Stimulated activated CD4-positive, alpha-beta T cell treated with anti-CD3 and anti-CD28 coated beads, Interleukin-4, amount 100 ng/mL, for 24 hours (primary cell): Measurements from ENCODE around the gene C2orf15.
A peak's percentile ranks its signal among the peaks of the same experiment; 100 is the strongest.
"Not testable (repeated sequence)": the region's sequence is repeated elsewhere in the genome, so short reads cannot be mapped to it uniquely, and the experiment has no call there.

Experiments
- DNase-seq: peaks from one replicate; pipeline ENCODE4 v3.0.0-alpha.2; 2020

C2orf15 gene

DNA sequence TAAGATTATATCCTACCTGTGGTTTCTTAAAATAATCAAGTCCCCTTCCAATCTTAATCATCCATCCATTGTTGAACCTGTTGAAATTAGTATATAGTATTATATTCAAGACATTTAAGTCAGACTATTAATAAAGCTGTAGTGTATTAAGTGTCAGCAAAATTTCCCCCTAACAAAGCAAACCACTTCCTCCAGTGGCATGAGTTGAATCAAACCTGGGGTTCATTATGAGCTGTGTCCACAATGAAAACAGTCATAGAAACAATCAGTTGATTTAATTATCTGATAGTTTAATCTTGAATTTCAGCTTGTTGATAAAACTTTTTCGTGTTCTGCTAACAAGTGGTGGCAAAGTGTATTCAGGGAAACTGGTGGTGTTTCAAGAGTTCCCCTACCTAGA is 28.0 kb downstream of the C2orf15 start:
- no peak for DNase-seq

DNA sequence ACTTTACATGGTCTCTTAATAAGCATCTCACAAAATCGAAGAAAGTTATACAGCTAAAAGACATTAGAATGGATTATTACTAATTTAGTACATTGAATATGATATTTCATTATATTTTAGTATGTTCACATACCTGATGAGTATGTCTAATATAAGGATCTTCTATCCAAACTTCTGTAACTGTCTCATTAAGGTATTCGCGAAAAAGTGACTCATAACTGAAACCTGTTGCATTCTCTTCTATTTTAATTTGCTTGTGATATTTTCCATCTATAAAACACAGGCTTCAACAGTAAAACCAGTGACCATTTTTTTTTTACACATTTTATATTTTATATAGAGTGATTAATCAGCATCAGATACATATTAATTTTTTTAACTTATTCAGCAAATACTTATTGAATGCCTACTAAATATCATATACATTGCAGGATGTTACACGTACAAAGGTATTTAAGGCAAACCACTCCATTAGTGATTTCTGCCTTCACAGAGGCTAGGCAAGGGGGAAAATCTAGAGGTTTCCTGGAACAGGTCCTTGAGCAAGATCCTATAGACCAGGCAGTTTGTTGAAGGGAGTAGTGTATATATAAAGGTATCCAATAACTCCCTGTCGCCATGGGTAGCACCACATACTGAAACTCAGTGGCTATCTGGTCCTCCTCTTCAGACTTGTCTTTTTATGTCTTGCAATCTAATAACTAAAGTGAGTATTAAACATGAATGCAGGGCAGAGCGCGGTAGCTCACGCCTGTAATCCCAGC is 30.1 kb downstream of the C2orf15 start:
- no peak for DNase-seq

DNA sequence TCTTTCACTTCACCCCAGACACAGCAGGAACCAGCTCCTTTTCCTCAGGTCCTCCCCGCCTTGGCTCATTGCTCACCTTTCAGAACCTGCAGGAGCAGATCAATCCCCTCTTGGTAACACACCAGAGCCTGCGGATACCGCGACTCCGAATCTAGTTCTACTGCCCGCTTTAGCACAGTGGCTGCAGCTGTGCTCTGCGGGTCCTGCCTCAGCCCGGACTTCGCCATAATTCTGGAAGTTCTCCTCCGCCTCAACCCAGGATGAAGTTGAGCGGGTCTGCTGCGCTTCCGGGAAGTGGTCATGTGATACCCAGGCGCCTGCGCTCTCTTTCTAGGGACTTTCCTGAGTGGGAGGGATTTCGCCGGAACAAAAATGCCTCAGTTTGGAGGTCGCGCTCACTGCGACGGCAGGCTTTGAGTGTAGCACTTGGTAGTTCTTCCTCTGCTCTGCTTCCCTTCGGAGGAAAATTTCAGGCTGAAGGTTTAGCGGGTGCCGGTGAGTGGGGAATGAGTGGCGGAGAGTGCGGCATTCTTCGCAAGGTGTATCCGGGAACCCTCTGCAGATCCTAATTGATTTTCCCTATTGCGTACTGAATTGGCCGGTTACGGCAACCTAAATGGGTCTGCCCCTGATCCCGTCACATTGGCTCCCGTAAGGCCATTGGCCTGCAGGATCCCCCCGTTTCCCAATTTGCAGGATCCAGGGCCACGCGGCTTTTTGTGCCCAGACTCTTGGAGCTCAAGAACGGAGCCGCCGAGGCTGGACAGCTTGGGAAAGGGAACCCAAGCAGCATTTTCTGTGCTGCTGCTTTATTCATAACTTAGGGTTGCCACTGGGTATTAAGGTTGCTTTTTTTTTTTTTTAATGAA is 39.5 kb downstream of the C2orf15 start, which contains the start of the genes MITD1 and MRPL30:
MITD1 (minus strand) TSS at position 304 of the 869 bp plus-strand sequence; CDS start at position 227, 77 bp downstream.
MRPL30 (plus strand) TSS at position 430 of the 869 bp plus-strand sequence. CDS start 5,020 bp downstream, outside the sequence.
- peak; percentile 91 for DNase-seq

DNA sequence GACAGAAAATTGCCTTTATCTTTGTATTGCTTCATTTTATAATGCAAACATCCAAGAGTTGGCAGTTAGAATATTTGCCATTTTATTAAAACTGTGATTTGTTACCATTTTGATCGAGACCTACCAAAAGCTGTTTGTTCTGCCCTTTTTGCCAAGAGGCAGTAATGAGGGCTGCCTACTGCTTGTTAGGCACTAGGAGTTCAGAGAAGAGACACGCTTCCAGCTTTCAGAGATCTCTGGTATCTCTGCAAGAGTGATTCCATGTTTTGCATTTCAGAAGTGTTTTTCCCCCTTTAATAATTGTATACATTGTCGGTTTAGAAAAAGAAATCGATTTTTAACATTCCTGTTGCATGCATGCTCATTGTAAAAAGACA is 40.1 kb downstream of the C2orf15 start:
- DNase-seq, result no peak

DNA sequence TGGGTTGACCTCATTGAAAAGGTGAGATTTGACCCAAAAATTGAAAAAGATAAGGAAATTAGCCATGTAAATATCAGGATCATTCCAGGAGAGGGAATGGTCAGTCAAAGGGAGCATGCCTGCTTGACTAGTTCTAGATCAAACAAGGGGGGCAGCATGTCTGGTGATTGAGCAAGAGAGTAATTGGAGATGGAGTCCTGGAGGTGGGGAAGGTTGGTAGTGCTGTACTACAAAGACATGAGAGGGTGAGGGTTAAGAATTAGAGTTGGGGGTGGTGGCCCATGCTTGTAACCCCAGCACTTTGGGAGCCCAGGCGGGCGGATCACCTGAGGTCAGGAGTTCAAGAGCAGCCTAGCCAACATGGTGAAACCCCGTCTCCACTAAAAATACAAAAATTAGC is 41.5 kb downstream of the C2orf15 start:
- DNase-seq, result no peak

DNA sequence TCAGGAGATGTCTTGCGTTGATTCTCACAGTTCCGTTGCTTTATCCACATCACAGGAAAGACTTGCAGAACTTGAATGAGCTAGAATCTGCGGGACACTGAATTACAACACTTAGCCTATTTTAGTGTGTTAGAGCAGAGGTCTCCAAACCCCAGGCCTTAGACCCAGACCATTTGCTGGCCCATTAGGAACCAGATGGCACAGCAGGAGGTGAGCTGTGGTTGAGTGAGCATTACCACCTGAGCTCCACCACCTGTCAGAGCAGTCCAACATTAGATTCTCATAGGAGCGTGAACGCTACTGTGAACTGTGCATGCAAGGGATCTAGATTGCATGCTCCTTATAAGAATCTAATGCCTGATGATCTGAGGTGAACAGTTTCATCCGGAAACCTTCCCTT is 43.3 kb downstream of the C2orf15 start:
- no peak for DNase-seq

DNA sequence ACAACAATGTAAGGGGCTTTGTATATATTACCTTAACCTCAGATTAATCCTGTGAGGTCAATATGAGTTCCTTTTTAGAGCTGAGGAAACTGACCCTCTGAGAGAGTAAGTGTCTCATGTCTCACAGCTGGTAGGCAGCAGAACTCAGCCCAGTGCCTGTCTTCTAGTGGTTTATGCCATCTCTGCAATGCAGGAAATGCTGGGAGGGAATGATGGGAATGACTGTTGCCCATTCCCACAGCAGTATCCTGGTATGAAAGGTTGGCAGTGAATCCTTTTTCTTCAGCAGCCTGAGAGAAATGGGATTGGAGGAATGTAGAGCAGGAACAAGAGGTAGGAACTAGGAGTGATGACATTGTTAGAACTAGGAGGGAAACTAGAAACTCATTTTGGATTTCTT is 45.5 kb downstream of the C2orf15 start:
- DNase-seq, result no peak

DNA sequence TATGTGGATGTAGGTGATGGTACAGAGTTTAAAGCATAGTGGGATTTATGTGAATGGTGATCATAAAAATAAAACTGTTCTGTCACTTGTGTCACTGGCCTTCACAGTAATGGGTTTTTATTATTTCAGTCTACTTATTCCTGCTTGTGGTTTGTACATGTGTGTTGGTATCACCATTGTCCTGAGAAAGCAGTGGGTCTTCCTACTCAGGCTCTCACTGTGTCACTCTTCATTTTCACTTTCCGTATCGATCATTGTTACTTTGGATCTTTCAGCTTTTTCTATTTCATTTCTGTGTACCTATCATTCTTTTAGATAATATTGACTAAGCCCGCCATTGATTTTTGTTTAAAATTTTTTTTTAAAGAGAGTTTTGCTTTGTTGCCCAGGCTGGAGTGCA is 46.9 kb downstream of the C2orf15 start:
- DNase-seq, result no peak

DNA sequence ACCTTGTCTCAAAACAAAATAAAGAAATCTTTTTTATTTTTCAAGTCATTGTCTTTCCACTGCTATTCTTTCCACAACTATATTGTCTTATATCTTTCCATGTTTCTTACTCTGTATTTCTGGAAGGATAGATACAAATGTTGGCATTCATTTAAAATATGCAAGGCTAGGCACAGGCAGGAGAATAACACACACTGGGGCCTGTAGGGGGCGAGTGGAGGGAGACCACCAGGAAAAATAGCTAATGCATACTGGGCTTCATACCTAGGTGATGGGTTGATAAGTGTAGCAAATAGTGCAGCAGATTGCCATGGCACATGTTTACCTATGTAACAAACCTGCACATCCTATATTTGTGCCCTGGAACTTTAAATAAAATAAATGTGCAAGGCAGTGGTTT is 49.0 kb downstream of the C2orf15 start:
- DNase-seq, result no peak

DNA sequence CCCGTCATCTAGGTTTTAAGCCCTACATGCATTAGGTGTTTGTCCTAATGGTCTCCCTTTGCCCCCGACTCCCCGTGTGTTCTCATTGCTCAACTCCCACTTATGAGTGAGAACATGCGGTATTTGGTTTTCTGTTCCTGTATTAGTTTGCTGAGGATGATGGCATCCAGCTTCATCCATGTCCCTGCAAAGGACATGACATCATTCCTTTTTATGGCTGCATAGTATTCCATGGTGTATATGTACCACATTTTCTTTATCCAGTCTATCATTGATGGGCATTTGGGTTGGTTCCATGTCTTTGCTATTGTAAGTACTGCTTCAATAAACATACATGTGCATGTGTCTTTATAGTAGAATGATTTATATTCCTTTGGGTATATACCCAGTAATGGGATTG is 50.9 kb downstream of the C2orf15 start:
- not testable (repeated sequence) for DNase-seq

DNA sequence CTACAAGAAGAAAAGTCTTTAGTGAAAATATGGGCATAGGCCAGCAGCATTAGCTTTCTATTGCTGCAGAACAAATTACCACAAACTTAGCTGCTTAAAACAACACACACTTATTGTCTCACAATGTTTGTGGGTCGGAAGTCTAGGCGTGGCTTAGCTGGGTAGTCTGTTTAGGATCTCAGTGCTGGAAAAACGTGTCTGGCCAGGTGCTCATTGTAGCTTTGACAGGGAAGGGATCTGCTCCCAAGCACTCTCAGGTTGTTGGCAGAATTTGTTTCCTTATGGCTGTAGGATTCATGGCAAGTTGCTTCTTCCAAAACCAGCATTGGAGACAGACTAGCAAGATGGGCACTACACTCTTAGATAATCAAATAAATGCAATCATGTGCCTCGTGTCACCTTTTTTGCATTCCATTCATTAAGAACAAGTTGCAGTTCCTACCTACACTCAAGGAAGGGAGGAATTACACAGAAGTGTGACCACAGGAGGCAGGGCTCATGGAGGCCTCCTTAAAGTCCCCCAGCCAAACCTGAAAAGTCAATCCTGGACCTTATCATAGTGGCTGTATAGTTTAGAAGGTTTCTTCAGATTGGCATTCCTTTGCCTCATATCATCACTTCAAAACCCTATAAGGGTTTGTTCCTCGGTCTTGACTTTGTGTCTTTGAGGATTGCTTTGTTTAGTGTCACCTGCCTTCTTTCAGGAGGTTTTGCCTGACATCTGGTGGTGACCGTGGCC is 56.8 kb downstream of the C2orf15 start:
- no peak for DNase-seq

DNA sequence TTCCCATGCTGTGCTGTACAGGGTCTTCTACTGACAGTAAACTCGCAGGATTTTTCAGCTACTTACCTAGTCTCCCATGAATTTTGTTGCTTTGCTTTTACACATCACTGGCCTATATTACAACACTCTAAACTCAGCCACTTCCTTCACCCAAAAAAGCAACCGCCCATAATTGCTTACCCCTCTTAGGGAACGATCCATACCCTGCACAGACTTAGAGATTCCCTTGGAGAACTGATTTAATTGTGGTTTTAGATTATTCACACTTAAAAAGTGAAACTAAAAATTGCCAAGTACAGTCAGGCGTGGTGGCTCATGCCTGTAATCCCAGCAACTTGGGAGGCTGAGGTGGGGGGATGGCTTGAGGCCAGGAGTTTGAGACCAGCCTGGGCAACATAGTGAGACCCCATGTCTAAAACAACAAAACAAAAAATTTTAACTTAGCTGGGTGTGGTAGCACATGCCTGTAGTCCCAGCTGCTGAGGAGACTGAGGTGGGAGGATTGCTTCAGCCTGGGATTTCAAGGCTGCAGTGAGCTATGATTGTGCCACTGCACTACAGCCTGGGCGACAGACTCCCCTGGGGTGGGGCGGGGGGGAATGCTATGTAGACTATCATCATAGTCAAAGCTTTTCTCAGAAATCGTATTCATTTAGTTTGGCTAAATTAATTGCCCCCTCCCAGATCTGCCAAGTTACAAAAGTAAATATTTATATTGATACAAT is 58.7 kb downstream of the C2orf15 start:
- DNase-seq, result no peak
